GM19438 (cell line): ENCODE results near the gene ZDHHC18.
"Not testable (repeated sequence)": the region's sequence is repeated elsewhere in the genome, so short reads cannot be mapped to it uniquely, and the experiment has no call there.

Experiments
- ATAC-seq: cut with Tn5 transposase; IDR thresholded peaks from one replicate; pipeline ENCODE4 v1.9.1; 2021; ENCODE audit warnings: low read depth; ENCODE audit not compliant: unreplicated experiment

The ZDHHC18 gene

DNA sequence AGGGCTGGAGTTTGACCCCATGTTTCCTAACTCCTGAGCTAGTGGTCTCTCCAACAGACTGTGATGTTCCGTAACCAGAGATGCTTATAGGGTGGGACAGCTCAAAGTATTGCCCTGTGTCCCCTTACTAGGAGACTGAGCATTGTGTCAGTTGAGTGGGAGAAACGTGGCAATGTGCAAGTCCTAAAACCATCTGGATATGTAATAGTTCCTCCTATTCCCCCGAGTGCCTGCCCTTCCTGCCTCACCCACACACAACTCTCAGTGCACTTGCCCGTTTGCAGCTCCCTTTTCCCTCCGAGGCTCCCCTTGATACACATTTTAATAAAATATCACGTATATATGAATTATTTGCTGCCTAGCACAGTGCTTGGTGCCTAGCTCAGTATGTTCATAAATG is 35.3 kb upstream of the ZDHHC18 start:
- ATAC-seq: no peak

DNA sequence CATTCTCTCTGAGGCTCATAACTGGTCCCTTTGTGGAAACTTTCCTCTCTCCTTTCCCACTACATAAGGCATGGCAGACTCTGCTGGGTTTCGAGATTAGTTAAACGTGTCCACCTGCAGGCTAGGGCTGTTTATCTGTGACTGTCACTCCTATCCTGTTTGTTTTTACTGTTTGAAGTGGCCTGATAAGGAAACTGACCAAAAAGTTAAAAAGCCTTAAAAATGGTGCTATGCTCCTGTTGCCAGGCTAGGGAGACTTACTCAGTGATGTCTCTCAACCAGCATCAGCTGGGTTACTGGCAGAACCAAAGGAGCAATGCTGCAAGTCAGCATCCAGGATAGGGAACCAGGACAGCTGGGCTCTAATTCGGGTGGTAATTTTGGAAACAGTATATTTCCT is 34.9 kb upstream of the ZDHHC18 start:
- ATAC-seq: no peak

DNA sequence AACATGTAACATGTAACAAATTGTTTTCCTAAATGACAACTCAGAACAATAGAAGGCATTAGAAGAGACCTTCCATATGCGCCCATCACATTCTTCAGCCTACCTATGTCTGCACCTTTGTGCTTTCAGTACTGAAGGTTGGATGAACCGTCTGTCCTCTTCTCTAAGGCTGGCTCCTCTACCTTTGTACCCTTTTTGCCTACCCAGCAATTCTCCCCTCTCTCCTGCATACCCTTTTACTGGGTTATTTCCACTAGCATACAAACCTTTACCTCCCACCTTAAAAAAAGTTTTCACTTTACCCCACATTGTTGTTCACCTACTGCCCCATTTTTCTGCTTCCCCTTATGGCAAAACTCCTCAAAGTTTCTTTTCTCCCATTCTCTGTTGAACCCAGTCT is 33.6 kb upstream of the ZDHHC18 start:
- ATAC-seq: no peak

DNA sequence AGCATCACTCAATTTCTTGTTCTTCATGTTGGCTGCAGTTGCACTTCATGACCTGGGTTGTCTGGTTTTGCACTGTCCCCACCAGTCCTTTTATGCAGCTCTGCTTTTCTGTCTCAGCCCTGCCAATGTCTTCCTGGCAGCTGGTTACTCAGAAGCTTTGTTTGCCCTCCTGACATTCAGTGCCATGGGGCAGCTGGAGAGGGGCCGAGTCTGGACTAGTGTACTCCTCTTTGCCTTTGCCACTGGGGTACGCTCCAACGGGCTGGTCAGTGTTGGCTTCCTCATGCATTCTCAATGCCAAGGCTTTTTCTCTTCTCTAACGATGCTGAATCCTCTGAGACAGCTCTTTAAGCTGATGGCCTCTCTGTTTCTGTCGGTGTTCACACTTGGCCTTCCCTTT is 32.1 kb upstream of the ZDHHC18 start:
- no peak for ATAC-seq

DNA sequence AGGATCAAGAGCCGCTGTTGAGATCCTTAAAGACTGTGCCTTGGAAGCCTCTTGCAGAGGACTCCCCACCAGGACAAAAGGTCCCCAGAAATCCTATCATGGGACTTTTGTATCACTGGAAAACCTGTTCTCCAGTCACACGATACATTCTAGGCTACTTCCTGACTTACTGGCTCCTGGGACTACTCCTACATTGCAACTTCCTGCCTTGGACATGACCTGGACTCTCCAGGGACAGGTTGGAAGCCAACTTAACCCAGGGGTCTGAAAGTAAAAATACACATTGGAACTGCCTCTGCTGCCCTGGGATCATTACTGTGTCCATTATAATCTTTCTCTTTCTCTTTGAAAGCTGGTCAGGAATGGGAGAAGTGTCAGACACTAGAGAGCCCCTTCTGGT is 28.9 kb upstream of the ZDHHC18 start:
- no peak for ATAC-seq

DNA sequence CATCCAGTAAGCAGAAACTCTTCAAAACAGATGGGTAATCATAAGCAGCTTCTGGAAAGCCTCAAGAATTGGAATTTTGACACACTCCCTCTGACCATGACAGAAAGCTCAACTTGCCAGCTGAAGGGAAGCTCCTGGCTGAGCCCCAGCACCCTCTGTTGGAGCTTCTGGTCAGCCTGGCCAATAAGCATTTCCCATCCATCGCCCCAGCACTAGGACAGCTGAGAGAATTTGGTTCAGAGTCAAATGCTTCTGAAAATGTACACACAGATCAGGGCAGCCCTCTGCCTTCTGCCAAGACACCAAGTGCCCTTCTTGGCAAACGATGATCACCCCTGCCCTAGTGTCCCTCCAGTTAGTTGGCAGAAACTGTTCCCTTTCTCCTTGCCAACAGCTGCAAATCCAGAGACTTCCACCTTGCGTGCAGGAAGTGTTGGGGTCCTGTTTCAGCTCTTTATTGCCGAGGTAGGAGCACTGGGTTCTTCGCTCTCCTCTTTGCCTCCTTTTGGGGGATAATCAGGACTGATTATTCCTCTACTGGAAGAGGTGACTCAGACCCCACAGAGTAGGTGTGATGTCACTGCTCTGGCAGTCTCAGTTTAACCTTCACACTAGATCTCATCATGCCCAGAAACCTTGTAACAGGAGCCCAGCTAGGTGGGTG is 26.9 kb upstream of the ZDHHC18 start:
- ATAC-seq: no peak

DNA sequence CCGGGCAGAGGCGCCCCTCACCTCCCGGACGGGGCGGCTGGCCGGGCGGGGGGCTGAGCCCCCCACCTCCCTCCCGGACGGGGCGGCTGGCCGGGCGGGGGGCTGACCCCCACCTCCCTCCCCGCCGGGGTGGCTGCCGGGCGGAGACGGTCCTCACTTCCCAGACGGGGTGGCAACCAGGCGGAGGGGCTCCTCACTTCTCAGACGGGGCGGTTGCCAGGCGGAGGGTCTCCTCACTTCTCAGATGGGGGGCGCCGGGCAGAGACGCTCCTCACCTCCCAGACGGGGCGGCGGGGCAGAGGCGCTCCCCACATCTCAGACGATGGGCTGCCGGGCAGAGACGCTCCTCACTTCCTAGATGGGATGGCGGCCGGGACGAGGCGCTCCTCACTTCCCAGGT is 22.6 kb upstream of the ZDHHC18 start:
- ATAC-seq: not testable (repeated sequence)

DNA sequence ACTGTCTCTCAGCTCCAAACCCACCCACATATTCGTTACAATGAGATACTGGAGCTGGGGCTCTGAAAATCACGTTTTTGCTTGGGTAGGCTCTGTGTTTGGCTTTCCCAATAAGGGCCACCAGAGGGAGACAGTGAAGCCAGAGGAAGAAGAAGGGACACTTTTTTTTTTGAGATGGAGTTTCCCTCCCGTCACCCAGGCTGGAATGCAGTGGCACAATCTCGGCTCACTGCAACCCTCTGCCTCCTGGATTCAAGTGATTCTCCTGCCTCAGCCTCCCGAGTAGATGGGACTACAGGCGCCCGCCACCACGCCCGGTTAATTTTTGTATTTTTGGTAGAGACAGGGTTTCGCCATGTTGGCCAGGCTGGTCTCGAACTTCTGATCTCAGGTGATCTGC is 16.4 kb upstream of the ZDHHC18 start:
- not testable (repeated sequence) for ATAC-seq

DNA sequence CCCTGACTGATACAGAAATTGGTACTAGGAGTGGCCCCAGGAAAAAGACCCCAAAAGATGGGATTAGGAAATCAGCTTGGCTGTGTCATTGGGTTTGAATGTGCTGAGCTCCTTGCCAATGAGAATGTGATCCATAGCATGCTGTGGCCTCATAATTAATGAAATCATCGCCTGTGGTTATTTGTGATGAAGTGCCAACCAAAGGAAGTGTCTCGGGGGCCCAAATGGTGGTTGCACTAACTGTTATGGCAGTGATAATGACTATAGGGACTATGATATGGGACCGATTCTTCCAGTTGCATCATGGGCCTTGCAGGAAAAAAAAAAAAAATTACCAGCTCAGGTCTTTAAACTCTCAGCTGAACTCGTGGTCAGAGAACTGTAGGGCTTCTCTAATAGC is 15.4 kb upstream of the ZDHHC18 start:
- ATAC-seq: no peak

DNA sequence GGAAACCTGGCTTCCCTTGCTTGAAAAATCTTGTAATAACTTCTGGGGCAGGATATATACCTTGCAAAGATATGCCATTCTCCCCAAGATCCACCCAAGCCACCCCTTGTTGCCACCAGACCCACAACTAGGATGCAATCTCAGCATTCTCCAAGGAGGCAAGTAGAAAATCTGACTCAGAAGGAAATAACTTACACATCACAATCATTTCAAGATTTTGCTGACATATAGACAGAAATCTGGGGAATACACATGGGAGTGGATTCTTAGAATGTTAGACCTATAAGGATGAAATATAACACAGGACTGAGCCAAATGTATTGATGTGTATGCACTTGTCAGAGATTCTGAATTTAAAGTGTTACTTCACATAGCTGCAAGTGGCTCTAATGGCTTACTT is 14.8 kb upstream of the ZDHHC18 start:
- no peak for ATAC-seq

DNA sequence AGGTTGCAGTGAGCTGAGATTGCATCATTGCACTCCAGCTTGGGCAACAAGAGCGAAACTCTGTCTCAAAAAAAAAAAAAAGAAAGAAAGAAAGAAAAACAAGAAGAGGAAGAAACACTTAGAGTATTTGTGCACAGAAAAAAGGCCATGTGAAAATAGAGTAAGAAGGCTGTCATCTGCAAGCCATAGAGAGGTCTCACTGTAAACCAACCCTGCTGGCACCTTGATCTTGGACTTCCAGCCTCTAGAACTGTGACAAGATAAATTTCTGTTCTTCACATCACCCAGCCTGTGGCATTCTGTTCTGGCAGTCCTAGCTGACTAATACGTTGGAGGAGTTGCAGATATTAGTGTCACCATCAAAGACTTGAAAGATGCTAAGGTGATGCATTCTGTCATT is 12.1 kb upstream of the ZDHHC18 start:
- no peak for ATAC-seq

DNA sequence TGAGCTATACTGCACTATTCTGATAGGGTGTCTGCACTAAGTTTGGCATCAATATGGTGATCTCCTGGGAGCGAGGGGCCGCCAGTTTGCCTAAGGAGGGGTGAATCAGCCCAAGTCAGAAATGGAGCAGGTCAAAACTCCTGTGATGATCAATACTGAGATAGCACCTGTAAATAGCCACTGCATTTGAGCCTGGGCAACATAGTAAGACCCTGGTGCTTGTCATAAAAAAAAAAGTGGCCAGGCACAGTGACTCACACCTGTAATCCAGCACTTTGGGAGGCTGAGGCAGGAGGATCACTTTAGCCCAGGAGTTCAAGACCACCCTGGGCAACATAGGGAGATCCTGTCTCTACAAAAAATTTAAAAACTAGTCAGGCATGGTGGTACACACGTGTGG is 11.6 kb upstream of the ZDHHC18 start:
- ATAC-seq: no peak

DNA sequence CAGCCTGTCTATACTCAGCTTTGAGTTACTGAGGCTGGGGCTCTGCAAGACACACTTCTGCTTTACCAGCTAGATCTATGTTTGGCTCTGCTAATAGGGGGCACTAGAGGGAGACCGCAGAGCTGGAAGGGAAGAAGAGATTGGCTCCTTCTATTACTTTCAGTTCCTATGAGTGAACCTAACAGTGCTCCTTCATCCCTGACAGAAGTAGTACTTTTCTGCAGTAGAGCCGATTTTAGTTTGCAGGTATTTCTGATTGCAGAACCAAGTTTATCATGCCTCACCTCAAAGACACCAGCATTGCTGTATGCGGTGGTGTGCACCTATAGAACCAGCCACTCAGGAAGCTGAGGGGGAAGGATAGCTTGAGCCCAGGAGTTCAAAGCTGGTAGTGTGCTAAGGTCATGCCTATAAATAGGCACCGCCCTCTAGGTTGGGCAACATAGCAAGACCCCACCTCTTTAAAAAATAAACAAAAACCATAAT is 5.7 kb upstream of the ZDHHC18 start:
- no peak for ATAC-seq

DNA sequence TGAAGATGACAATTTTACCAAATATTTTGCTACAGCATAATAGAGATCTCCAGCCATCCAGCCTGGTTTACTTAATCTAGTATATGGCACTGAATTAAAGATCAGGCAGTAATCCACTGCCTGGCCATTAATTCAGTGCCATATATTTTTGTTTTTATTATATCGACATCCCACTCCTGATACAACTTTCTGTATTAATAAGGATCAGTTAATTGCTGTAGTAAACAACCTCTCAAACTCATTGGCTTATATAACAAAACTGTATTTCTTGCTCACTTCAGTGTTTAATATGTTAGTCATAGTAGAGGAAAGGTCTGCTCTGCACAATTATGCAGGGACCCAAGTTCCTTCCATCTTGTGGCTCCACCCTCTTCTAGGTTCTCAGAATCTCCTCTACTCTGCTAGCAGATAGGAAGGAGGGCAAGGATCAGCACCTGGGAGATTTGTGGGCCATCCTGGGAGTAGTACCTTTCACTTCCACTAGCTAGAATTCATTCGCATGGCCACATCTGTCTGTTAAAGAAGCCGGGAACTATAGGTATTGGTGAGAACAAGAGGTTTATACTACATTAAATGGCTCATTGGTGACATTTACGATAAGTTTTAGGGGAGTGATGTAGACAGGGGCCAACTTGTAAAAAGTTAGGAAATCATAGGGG is 3.6 kb upstream of the ZDHHC18 start:
- no peak for ATAC-seq

DNA sequence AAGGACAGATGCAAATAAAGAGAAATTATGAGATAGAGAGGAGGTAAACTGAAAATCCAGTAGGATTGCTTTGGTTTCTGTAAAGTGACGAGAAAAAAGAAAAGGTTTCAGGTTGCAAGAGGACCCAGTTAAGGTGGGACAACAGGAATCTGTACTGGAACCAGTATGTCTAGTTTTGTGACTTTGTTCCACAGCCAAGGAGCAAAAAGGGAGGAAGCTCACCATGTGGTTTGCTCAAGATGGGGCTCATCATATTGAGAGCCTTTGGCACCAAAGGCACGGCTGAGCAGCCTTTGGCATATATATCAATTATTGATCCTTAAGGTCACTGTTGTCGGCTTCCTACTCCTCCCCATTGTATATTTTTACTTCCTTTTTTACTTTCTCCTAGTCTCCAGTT is 1.8 kb upstream of the ZDHHC18 start:
- no peak for ATAC-seq

DNA sequence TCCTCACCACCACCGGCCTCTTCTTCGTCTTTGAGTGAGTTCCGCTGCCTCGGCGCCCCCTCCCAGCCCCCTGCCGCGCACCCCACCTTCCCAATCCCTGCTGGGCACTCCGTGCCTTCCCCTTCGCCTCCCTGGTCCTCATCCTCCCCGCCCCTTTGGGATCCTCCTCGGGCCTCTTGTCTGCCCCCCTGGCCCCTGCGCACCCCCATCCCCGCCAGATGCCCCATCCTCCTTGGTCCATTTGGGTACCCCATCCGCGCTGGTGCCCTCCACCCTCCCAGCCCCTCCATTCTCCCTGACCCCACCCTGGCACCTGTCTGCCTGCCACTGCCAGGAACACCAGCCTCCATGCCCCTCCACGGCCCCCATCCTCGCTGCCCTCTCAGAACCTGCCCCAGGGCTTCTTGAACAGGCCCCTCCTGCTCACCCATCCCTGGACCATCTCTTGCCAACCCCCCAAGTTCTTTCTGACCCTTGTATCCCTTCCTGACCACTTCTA is 667 bp downstream of the ZDHHC18 start:
- no peak for ATAC-seq

DNA sequence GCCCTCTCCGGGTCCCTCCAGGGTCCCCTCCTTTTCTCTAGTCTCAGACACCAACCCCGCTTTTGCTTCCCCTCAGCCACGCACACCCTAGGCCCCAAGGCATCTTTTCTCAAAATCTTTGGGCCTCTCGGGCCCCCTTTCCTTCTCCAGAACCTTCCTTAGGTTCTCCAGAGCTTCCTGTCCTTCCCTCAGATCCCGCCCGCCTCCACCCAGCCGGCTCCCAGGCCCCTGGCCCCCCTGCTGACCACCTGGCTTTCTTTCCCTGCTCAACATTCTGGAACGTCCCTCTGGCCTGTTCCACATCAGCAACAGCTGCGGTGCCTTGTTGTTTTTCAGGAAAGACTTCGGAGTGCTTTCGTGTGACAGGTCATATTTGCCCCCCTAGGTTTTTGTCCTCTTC is 1.2 kb downstream of the ZDHHC18 start:
- no peak for ATAC-seq

DNA sequence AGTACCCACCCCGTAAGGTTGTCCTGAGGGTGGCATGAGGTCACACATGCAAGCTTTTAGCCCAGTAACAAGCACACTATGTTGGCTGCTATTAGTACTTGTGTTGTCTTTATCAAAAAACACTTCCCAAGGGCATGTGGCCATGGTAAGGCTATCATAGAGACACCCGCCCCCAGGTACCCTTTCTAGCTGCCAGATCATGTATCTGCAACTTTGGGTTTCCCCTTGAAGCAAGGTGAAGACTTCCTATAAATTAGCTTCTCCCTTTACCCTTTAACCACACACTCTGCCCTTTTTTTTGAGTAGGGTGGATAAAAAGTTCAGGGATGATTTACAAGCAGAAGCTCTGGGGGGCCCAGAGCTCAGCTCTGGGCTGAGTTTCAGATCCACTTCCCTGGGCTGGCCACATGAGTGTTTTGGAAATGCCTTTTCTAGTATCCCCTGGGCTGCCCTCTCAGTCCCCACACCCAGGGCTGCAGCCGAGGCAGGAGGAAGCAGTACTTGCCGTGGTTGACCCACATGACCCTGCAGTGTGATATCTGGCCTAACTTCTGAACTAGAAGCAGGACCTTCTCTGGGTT is 2.0 kb downstream of the ZDHHC18 start:
- no peak for ATAC-seq

DNA sequence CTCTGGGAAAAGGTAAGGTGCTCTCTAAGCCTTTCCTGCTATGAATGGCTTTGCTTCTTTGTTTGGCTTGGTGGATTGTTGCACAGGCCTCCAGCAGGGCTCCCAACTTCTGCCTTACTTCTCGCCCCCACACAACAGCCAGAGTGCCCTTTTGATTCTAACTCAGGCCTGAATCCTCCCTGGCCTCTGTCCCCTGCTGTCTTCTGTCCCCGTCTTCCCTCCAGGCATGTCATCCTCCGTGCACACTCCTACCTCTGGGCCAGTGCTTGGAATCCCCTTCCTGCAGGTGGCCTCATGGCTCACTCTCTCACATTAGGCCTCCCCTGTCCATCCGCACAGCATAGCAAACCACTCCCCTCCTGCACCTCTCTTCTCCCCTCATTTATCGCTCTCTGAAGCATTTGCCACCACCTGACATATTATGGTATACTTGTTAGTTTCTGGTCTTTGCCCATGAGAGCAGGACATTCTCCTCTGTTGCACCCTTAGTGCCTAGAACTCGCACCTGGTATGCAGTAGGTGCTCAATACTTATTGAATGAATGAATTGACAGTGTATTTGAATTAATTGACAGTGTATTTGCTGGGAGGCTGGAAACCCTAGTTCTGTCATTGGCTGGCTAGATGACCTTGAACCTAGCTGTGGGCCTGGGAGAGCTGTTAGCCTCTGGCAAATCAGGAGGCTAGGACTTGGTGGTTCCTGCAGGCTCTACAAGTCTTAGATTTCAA is 2.9 kb downstream of the ZDHHC18 start:
- no peak for ATAC-seq

DNA sequence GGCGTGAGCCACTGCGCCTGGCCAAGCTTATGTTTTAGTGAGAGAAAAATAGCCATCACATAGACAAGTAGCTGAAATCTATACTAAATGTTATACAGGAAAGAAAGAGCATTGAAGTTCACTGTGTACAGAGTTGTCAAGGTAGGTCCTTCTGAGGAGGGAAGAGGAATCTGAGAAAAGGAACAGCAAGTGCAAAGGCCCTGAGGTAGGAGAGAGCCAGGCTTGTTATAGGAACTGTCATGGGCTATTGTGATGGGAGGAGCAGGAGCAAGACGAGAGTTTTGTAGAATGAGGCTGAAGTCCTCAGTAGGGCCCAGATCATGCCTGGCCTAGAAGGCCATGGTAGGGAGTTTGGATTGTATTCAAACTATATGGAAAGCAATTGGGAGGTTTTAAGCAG is 4.6 kb downstream of the ZDHHC18 start:
- no peak for ATAC-seq

DNA sequence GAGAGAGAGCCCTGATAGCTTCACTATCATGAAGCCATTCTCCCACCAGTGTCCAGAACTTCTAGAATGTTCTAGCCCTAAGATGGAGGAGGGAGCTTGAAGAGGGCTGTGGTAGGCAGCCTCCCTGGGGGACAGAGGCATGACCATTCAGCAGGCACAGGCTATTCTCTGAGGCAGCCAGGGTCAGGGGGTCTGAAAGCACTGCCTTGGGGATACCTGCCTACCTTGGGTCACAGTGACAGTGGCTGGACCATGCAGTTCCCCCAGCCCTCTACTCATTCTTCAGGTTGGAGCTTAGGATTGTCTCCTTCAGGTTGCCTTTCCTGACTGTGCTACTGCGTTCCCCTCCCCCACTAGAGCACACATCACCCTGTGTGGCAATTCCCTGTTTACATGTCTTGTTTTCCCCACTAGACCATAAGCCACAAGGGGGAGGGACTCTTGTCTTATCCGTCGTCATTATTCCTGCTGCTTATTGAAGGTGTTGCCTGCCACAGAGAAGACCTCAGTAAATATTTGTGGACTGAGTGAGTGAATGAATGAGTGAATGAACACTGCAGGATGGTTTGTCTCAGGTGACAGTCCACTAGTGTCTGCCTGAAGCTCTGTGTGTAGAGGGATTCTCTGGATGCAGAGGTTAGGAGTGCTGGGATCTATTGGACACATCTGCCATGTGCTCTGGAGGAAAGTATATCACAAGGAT is 5.2 kb downstream of the ZDHHC18 start:
- no peak for ATAC-seq
